Measurements from ENCODE around the gene GSE1. TPM values are rescaled to one million over a fixed set of nuclear protein-coding genes. Genes with fewer than 3 reads are reported as not detected.
A peak's percentile ranks its signal among the peaks of the same experiment; 100 is the strongest.

The GSE1 gene
- total RNA-seq, 6 experiments from 2014 or later, result 30.0 to 48.0 (median 38.8) TPM

GRCh38 chr16:85662976-85663830, 50.1 kb downstream of the GSE1 start:
- TF ChIP-seq, protein P1, sequence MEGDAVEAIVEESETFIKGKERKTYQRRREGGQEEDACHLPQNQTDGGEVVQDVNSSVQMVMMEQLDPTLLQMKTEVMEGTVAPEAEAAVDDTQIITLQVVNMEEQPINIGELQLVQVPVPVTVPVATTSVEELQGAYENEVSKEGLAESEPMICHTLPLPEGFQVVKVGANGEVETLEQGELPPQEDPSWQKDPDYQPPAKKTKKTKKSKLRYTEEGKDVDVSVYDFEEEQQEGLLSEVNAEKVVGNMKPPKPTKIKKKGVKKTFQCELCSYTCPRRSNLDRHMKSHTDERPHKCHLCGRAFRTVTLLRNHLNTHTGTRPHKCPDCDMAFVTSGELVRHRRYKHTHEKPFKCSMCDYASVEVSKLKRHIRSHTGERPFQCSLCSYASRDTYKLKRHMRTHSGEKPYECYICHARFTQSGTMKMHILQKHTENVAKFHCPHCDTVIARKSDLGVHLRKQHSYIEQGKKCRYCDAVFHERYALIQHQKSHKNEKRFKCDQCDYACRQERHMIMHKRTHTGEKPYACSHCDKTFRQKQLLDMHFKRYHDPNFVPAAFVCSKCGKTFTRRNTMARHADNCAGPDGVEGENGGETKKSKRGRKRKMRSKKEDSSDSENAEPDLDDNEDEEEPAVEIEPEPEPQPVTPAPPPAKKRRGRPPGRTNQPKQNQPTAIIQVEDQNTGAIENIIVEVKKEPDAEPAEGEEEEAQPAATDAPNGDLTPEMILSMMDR (IDR thresholded peaks at IDR 0.05), result no peak
- TF ChIP-seq POLR2A (IDR thresholded peaks at IDR 0.05), result no peak
- Histone ChIP-seq H3K4me3 (no peak overlapping the region), H3K27ac (no peak overlapping the region), H3K27me3 (no peaks in the 10 kb centered on the region), H3K9me3 (no peaks in the 10 kb centered on the region), H3K4me1 (no peaks in the 10 kb centered on the region), H3K36me3 (peaks cover 7 to 89% (median 43%) of the 10 kb centered on the region in 4 donors)
- no peak for ATAC-seq
- 97% methylated on average over 13 of the region's 38 CpGs for WGBS (ENCODE audit: insufficient coverage, low coverage, low lambda C conversion rate, missing lambda C conversion rate)
- DNase-seq, result peak in 1 of 3 donors; percentile 38
- intact Hi-C loops (cut with DNase I), result loop anchor here in 1 of 2 donors (5.0 kb wide), 1 partner anchor 54 kb away; no protein-coding TSS in a partner anchor

- H3K9me3 ChIP-seq, result no peaks in the 10 kb centered on the region
- no peak overlapping the region for H3K27ac ChIP-seq
- H3K27me3 ChIP-seq, result no peaks in the 10 kb centered on the region
- H3K4me3 ChIP-seq, result no peak overlapping the region
- ATAC-seq, result no peak
- peak in 1 of 3 donors; percentile 43 for DNase-seq
- H3K4me1 ChIP-seq, result no peaks in the 10 kb centered on the region
- TF ChIP-seq POLR2A (IDR thresholded peaks at IDR 0.05), result no peak
- TF ChIP-seq, protein P1 (IDR thresholded peaks at IDR 0.05), result no peak
- 75% methylated on average over 4 of the region's 12 CpGs for WGBS (ENCODE audit: insufficient coverage, low coverage, low lambda C conversion rate, missing lambda C conversion rate)
- intact Hi-C loops (cut with DNase I), result loop anchor here in 1 of 2 donors (5.0 kb wide), 1 partner anchor 53 kb away; no protein-coding TSS in a partner anchor
- H3K36me3 ChIP-seq, result peaks cover 7 to 89% (median 42%) of the 10 kb centered on the region in 4 donors
These were observed 50.8 kb downstream of the GSE1 start for GRCh38 chr16:85663891-85664321.

DNA sequence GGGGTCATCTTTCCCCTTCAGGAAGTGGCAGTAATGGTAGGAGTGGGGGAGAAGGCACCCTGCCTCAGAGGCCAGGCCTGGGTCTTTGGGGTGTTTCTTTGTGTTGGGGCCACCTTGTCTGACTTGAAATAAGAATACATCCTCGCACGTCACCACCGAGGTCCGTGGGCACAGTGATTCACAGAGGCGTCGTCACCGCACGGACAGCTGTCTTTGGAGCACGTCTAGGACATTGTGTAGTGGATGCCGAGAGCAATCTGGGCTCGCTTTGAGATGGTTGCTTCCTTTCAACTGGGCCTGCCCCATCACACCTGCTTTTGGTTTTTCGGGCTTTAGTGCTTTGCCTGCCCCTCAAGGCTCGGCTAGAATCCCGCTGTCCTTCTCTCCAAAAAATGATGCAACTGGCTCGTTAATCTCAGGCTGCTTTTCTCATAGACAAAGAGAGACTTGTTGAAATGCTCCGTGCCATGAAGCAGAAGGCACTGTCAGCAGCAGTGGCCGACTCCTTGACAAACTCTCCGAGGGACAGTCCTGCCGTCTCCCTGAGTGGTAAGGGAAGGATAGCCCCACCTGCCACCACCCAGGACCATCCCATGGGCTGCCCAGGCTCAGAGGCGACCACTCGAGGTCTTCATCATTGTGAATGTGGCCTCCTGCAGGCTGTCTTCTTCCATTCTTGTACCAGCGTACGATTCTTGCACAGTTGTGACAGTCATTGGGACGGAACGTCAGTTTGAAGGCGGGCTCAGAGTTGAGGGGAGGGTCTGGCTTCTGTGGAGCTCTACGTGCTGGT, 51.7 kb downstream of the GSE1 start:
- ATAC-seq, result no peak

GRCh38 chr16:85665373-85665740, 52.2 kb downstream of the GSE1 start:
- Histone ChIP-seq H3K4me1 (no peaks in the 10 kb centered on the region), H3K27ac (no peak overlapping the region), H3K36me3 (peaks cover 7 to 96% (median 48%) of the 10 kb centered on the region in 4 donors), H3K4me3 (no peak overlapping the region), H3K27me3 (no peaks in the 10 kb centered on the region), H3K9me3 (no peaks in the 10 kb centered on the region)
- WGBS (ENCODE audit: insufficient coverage, low coverage, low lambda C conversion rate, missing lambda C conversion rate), result 89% methylated on average over 6 of the region's 12 CpGs
- intact Hi-C loops (cut with DNase I), result no loop called here
- TF ChIP-seq, protein P1 (IDR thresholded peaks at IDR 0.05), result no peak
- TF ChIP-seq POLR2A (IDR thresholded peaks at IDR 0.05), result no peak
- no peak for ATAC-seq
- peak in 2 of 3 donors; percentile 9 to 19 for DNase-seq

More for the DNA sequence above, 51.7 kb downstream of the GSE1 start:
- H3K9me3 ChIP-seq, result no peaks in the 10 kb centered on the region
- DNase-seq, result peak in 1 of 3 donors; percentile 35
- no peaks in the 10 kb centered on the region for H3K4me1 ChIP-seq
- no peaks in the 10 kb centered on the region for H3K27me3 ChIP-seq
- no peak overlapping the region for H3K4me3 ChIP-seq
- intact Hi-C loops (cut with DNase I), result loop anchor here in 1 of 2 donors (5.0 kb wide), 1 partner anchor 53 kb away; no protein-coding TSS in a partner anchor
- 94% methylated on average over 10 of the region's 27 CpGs for WGBS (ENCODE audit: insufficient coverage, low coverage, low lambda C conversion rate, missing lambda C conversion rate)
- H3K27ac ChIP-seq, result no peak overlapping the region
- no peak for TF ChIP-seq POLR2A (IDR thresholded peaks at IDR 0.05)
- TF ChIP-seq, protein P1 (IDR thresholded peaks at IDR 0.05), result no peak
- peaks cover 7 to 90% (median 45%) of the 10 kb centered on the region in 4 donors for H3K36me3 ChIP-seq

All from right lobe of liver (tissue), 6 donors.